NT2/D1 (cell line): Measurements from ENCODE around the gene RAD9A.

Source experiments
- SUZ12 ChIP-seq: IDR thresholded peaks from 2 replicates; pipeline ENCODE4 v1.6.1; 2011; ENCODE audit not compliant: insufficient read length, insufficient read depth; ENCODE audit errors: extremely low read depth
- YY1 ChIP-seq: IDR thresholded peaks from 2 replicates; pipeline ENCODE4 v1.6.1; 2011; ENCODE audit not compliant: insufficient read length, insufficient read depth
- ZNF274 ChIP-seq: IDR thresholded peaks from 2 replicates; pipeline ENCODE4 v1.6.1; 2011; ENCODE audit warnings: mild to moderate bottlenecking, low read depth, low read length

DNA sequence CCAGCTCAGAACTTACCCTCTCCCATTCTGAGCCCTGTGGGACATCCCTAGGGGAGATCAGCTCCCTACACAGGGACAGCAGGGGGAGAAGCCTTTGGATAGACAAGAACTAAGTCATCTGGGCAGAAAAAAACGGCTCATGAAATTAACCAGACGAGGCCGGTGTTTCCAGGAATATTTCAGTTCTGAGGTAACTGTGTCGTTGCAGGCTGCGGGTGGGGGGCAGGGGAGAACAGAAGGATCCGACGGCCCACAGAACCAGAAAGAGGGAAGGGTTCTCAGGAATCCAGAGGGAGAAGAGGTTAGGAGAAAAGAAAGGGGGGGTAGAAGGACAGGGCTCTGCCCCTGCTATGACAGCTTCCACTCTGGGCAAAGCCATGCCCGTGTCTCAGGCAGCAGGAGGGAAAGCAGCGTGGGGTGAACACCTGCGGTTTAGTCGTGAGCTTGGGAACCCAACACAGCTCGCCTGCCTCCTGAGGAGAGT lies 21.9 kb upstream of the RAD9A start:
- TF ChIP-seq ZNF274, result no peak
- TF ChIP-seq YY1, result no peak
- TF ChIP-seq SUZ12, result no peak
